Neuronal stem cell (in vitro differentiated cells): ENCODE results near the gene EML4.
"Not testable (repeated sequence)": the region's sequence is repeated elsewhere in the genome, so short reads cannot be mapped to it uniquely, and the experiment has no call there.

Experiments
- DNase-seq: peaks from one replicate; pipeline ENCODE4 v3.0.0-alpha.2; 2013; ENCODE audit warnings: low spot score
- H2AFZ ChIP-seq: one replicate; pipeline ENCODE4 v1.6.1; 2013; ENCODE audit warnings: mild to moderate bottlenecking, low read length, inconsistent platforms
- H2AK5ac ChIP-seq: 2 replicates; pipeline ENCODE4 v1.6.1; 2013; ENCODE audit warnings: low read depth, mild to moderate bottlenecking, inconsistent platforms, low read length, moderate library complexity, mixed read lengths
- H2BK120ac ChIP-seq: 2 replicates; pipeline ENCODE4 v1.6.1; 2013; ENCODE audit warnings: low read depth, mild to moderate bottlenecking, inconsistent platforms, low read length, moderate library complexity, mixed read lengths
- H2BK12ac ChIP-seq: one replicate; pipeline ENCODE4 v1.6.1; 2013; ENCODE audit warnings: low read length, inconsistent platforms
- H2BK15ac ChIP-seq: 2 replicates; pipeline ENCODE4 v1.6.1; 2013; ENCODE audit warnings: mild to moderate bottlenecking, low read length, inconsistent platforms, mixed read lengths
- H2BK5ac ChIP-seq: one replicate; pipeline ENCODE4 v1.6.1; 2013; ENCODE audit warnings: inconsistent platforms, mild to moderate bottlenecking, low read length, moderate library complexity
- H3K14ac ChIP-seq: one replicate; pipeline ENCODE4 v1.6.1; 2013; ENCODE audit warnings: low read length, inconsistent platforms
- H3K18ac ChIP-seq: 2 replicates; pipeline ENCODE4 v1.6.1; 2013; ENCODE audit warnings: low read length, inconsistent platforms
- H3K23ac ChIP-seq: 2 replicates; pipeline ENCODE4 v1.6.1; 2013; ENCODE audit warnings: low read depth, mild to moderate bottlenecking, mixed read lengths, low read length, inconsistent platforms; ENCODE audit not compliant: poor library complexity
- H3K27ac ChIP-seq: replicated peaks from 3 replicates; pipeline ENCODE4 v1.5.1; 2013; ENCODE audit warnings: low read length, inconsistent platforms
- H3K27me3 ChIP-seq, 3 experiments: 2 replicates each; pipeline ENCODE4 v1.6.1; 2013; ENCODE audit warnings: low read length in 3 of 3, mild to moderate bottlenecking in 2 of 3, inconsistent platforms in 1 of 3, low read depth in 1 of 3, mixed read lengths in 1 of 3, moderate library complexity in 1 of 3; ENCODE audit not compliant: control insufficient read depth in 3 of 3, insufficient read depth in 3 of 3
- H3K36me3 ChIP-seq, 2 donors: replicated peaks in 1 of 2; 2 replicates each; pipeline ENCODE4 v1.6.1; 2013; ENCODE audit warnings: low read length in 2 of 2; ENCODE audit not compliant: control insufficient read depth in 2 of 2, insufficient read depth in 2 of 2
- H3K4ac ChIP-seq: 2 replicates; pipeline ENCODE4 v1.6.1; 2013; ENCODE audit warnings: inconsistent platforms, mild to moderate bottlenecking, low read length, moderate library complexity
- H3K4me1 ChIP-seq, 2 donors: 1 replicate in 1 of 2; 2 replicates in 1 of 2; pipeline ENCODE4 v1.6.1; 2013; ENCODE audit warnings: low read length in 2 of 2, low read depth in 1 of 2; ENCODE audit not compliant: control insufficient read depth in 2 of 2, insufficient read depth in 1 of 2
- H3K4me2 ChIP-seq: one replicate; pipeline ENCODE4 v1.6.1; 2013; ENCODE audit warnings: mild to moderate bottlenecking, low read length, inconsistent platforms; ENCODE audit not compliant: insufficient read depth, poor library complexity, severe bottlenecking
- H3K4me3 ChIP-seq, 2 donors: 2 replicates each; pipeline ENCODE4 v1.5.1; 2013; ENCODE audit warnings: low read length in 2 of 2, mild to moderate bottlenecking in 2 of 2, inconsistent platforms in 1 of 2, moderate library complexity in 1 of 2
- H3K79me1 ChIP-seq: one replicate; pipeline ENCODE4 v1.6.1; 2013; ENCODE audit warnings: low read depth, mild to moderate bottlenecking, inconsistent platforms, low read length, moderate library complexity
- H3K9ac ChIP-seq: one replicate; pipeline ENCODE4 v1.6.1; 2013; ENCODE audit warnings: mild to moderate bottlenecking, low read depth, low read length, inconsistent platforms; ENCODE audit not compliant: poor library complexity
- H3K9me3 ChIP-seq, 2 donors: replicated peaks in 1 of 2; 2 replicates each; pipeline versions ENCODE3 to v1.6.1; 2013; ENCODE audit warnings: low read length in 2 of 2, mild to moderate bottlenecking in 2 of 2, inconsistent platforms in 1 of 2, low read depth in 1 of 2, mixed read lengths in 1 of 2, moderate library complexity in 1 of 2; ENCODE audit not compliant: control insufficient read depth in 2 of 2, insufficient read depth in 1 of 2
- H4K8ac ChIP-seq: one replicate; pipeline ENCODE4 v1.6.1; 2013; ENCODE audit warnings: low read depth, mild to moderate bottlenecking, inconsistent platforms, low read length, moderate library complexity
- H4K91ac ChIP-seq: one replicate; pipeline ENCODE4 v1.6.1; 2013; ENCODE audit warnings: low read length, low read depth, mild to moderate bottlenecking, inconsistent platforms; ENCODE audit not compliant: poor library complexity
- WGBS, 2 donors: extraction: QIAGEN DNeasy Blood & Tissue Kit; methylation state at CpG; one replicate each; pipeline ENCODE4 v1.1.7; 2013; ENCODE audit warnings: missing lambda C conversion rate in 2 of 2, mixed read lengths in 1 of 2; ENCODE audit not compliant: insufficient read length in 2 of 2, insufficient replicate concordance in 1 of 2; ENCODE audit errors: extremely low coverage in 2 of 2; 5-methylcytosine and 5-hydroxymethylcytosine counted together

The EML4 gene

GRCh38 chr2:42268528-42269151 lies 99.5 kb downstream of the EML4 start:
- H4K8ac ChIP-seq, result no peak overlapping the region

DNA sequence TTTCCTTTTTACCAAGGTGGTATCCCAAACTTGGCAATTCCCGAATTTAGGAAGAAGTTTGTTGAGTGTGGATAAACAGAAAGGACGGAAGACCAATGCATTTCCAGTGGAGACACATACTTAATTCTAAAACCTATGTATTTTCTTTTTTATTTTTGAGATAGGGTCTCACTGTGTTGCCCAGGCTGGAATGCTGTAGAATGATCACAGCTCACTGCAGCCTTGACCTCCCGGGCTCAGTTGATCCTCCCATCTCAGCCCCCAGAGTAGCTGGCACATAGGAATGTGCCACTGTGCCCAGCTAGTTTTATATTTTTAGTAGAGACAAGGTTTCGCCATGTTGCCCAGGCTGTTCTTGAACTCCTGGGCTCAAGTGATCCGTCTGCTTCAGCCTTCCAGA lies 101.6 kb downstream of the EML4 start:
- H3K4me3 ChIP-seq, result no peak overlapping the region
- no peak overlapping the region for H2BK15ac ChIP-seq
- no CpG with 5 or more reads among the region's 5 CpGs for WGBS, 2 donors
- H2BK12ac ChIP-seq, result no peak overlapping the region
- H4K91ac ChIP-seq, result no peak overlapping the region
- no peaks in the 10 kb centered on the region for H3K9me3 ChIP-seq
- DNase-seq, result no peak
- peaks cover 0 to 23% of the 10 kb centered on the region in 2 donors for H3K36me3 ChIP-seq
- H2AK5ac ChIP-seq, result no peak overlapping the region
- no peak overlapping the region for H3K27ac ChIP-seq
- H3K18ac ChIP-seq, result no peak overlapping the region
- no peak overlapping the region for H2BK5ac ChIP-seq
- no peak overlapping the region for H2BK120ac ChIP-seq
- no peaks in the 10 kb centered on the region for H3K79me1 ChIP-seq
- no peak overlapping the region for H3K23ac ChIP-seq
- no peak overlapping the region for H4K8ac ChIP-seq
- no peak overlapping the region for H3K14ac ChIP-seq
- H3K27me3 ChIP-seq, result no peaks in the 10 kb centered on the region
- no peak overlapping the region for H3K4ac ChIP-seq
- no peaks in the 10 kb centered on the region for H3K4me1 ChIP-seq
- H2AFZ ChIP-seq, result no peak overlapping the region
- no peak overlapping the region for H3K4me2 ChIP-seq
- no peak overlapping the region for H3K9ac ChIP-seq

More at GRCh38 chr2:42268528-42269151, 99.5 kb downstream of the EML4 start:
- no peak overlapping the region for H4K91ac ChIP-seq
- H3K79me1 ChIP-seq, result no peaks in the 10 kb centered on the region
- H2BK120ac ChIP-seq, result no peak overlapping the region
- no peak overlapping the region for H3K9ac ChIP-seq
- no peak overlapping the region for H2BK15ac ChIP-seq
- no peak overlapping the region for H3K18ac ChIP-seq
- H3K27me3 ChIP-seq, result no peaks in the 10 kb centered on the region
- H3K4me1 ChIP-seq, result no peaks in the 10 kb centered on the region
- no peak overlapping the region for H2AFZ ChIP-seq
- no CpG with 5 or more reads among the region's 5 CpGs for WGBS, 2 donors
- H3K4me2 ChIP-seq, result no peak overlapping the region
- no peak overlapping the region for H3K4ac ChIP-seq
- no peak overlapping the region for H3K27ac ChIP-seq
- no peaks in the 10 kb centered on the region for H3K9me3 ChIP-seq
- no peak overlapping the region for H2AK5ac ChIP-seq
- H2BK5ac ChIP-seq, result no peak overlapping the region
- H3K36me3 ChIP-seq, result peaks cover 0 to 22% of the 10 kb centered on the region in 2 donors
- DNase-seq, result no peak
- no peak overlapping the region for H3K4me3 ChIP-seq
- no peak overlapping the region for H3K23ac ChIP-seq
- H2BK12ac ChIP-seq, result no peak overlapping the region
- H3K14ac ChIP-seq, result no peak overlapping the region

DNA sequence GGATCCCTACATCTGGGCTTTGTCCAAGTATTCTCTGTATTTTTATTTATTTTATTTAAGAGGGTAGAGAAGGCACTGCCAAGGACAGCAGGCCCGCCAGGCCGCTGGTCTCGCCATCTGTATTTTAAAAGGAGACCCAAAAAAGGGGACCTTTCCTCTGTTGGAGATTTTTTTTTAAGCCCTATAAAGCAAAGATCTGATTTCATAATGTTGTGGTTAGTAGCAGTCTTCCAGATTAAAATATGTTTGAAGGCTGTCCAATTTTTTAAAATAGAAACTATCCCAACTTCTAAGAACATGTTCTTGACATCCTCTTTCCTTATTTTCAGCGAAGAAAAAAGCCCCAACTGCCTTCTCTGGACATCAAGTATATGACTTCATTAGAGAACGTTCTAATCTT lies 102.1 kb downstream of the EML4 start:
- not testable (repeated sequence) for H3K4me3 ChIP-seq, H2BK12ac ChIP-seq, H2BK15ac ChIP-seq, H4K8ac ChIP-seq, H2AK5ac ChIP-seq, H3K9ac ChIP-seq, H3K4me2 ChIP-seq, H4K91ac ChIP-seq, H3K27ac ChIP-seq, H3K14ac ChIP-seq, H3K9me3 ChIP-seq, H3K79me1 ChIP-seq, H2AFZ ChIP-seq, H2BK5ac ChIP-seq, H3K4me1 ChIP-seq, DNase-seq, H3K4ac ChIP-seq, H3K27me3 ChIP-seq, H2BK120ac ChIP-seq, H3K18ac ChIP-seq, H3K23ac ChIP-seq
- peaks cover 0 to 21% of the 10 kb centered on the region in 2 donors for H3K36me3 ChIP-seq
- WGBS, 2 donors, result no CpG with 5 or more reads among the region's 5 CpGs

- H3K4me3 ChIP-seq, result no peak overlapping the region
- WGBS, 2 donors, result no CpG with 5 or more reads among the region's 2 CpGs
- H3K9me3 ChIP-seq, result no peaks in the 10 kb centered on the region
- no peak overlapping the region for H4K91ac ChIP-seq
- no peak overlapping the region for H2AFZ ChIP-seq
- no peak overlapping the region for H3K9ac ChIP-seq
- H3K23ac ChIP-seq, result no peak overlapping the region
- no peak overlapping the region for H3K27ac ChIP-seq
- no peaks in the 10 kb centered on the region for H3K79me1 ChIP-seq
- no peaks in the 10 kb centered on the region for H3K27me3 ChIP-seq
- H3K36me3 ChIP-seq, result peaks cover 0 to 21% of the 10 kb centered on the region in 2 donors
- H3K18ac ChIP-seq, result no peak overlapping the region
- H2AK5ac ChIP-seq, result no peak overlapping the region
- H4K8ac ChIP-seq, result no peak overlapping the region
- H2BK120ac ChIP-seq, result no peak overlapping the region
- DNase-seq, result no peak
- no peak overlapping the region for H3K4me2 ChIP-seq
- H3K4me1 ChIP-seq, result no peaks in the 10 kb centered on the region
- no peak overlapping the region for H2BK5ac ChIP-seq
- no peak overlapping the region for H3K4ac ChIP-seq
- no peak overlapping the region for H2BK15ac ChIP-seq
- H2BK12ac ChIP-seq, result no peak overlapping the region
- H3K14ac ChIP-seq, result no peak overlapping the region
Measured at GRCh38 chr2:42274863-42275262, 105.7 kb downstream of the EML4 start.
